ENCODE data around the gene HMCN1.

HMCN1 gene

GRCh38 chr1:186142159-186142558, 408.0 kb downstream of the HMCN1 start:
- no peak overlapping the region for H2AFZ ChIP-seq (ENCODE audit: low read depth, low read length)

DNA sequence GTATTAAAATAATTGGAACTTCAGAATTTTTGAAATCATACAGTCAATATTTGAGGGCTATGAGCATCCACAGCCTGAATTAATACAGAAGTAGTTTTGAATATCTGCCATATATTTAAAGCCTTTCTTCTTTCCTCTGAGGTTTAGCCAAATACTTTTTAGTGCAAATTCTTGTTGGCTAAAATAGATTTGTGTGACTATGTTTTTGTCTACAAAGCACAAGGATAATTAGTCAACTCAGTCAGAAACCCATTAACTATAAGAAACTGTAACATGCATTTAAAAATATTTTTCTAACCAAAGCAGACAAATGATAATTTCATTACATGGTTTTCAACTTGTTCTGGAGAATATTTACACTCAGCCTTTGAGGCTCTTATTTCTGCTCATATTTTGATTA, 408.7 kb downstream of the HMCN1 start:
- H3K4ac ChIP-seq (ENCODE audit: low read depth in 1 of 2, low read length in 2 of 2): no peak overlapping the region
- H2BK12ac ChIP-seq (ENCODE audit: low read length in 2 of 2): no peak overlapping the region
- no peak overlapping the region for H3K9ac ChIP-seq (ENCODE audit: low read length)
- no peak overlapping the region for H4K91ac ChIP-seq (ENCODE audit: low read length)
- H3K4me3 ChIP-seq (ENCODE audit: insufficient read depth in 1 of 2, low read depth in 1 of 2, low read length in 2 of 2): no peak overlapping the region
- H2AK5ac ChIP-seq (ENCODE audit: low read length, severe bottlenecking): no peak overlapping the region
- H3K36me3 ChIP-seq (ENCODE audit: control insufficient read depth in 1 of 2, insufficient read depth in 2 of 2, low read depth in 1 of 2, low read length in 2 of 2): peaks cover 16 to 86% of the 10 kb centered on the region in 2 experiments
- no peak for DNase-seq
- no peak overlapping the region for H2BK5ac ChIP-seq (ENCODE audit: low read depth, low read length, poor library complexity, severe bottlenecking)
- no peak overlapping the region for H3K18ac ChIP-seq (ENCODE audit: low read depth in 1 of 2, low read length in 2 of 2)
- no peak overlapping the region for H2BK120ac ChIP-seq (ENCODE audit: low read depth, low read length)
- H3K79me1 ChIP-seq (replicated peaks; ENCODE audit: low read length, poor library complexity, severe bottlenecking): no peaks in the 10 kb centered on the region
- no peak overlapping the region for H3K4me2 ChIP-seq (ENCODE audit: low read length, poor library complexity, severe bottlenecking)
- H3K27me3 ChIP-seq (ENCODE audit: control insufficient read depth in 1 of 2, insufficient read depth in 1 of 2, low read length in 2 of 2): no peaks in the 10 kb centered on the region
- H2BK15ac ChIP-seq (ENCODE audit: low read depth, poor library complexity, severe bottlenecking): no peak overlapping the region
- H3K4me1 ChIP-seq (ENCODE audit: control insufficient read depth, insufficient read depth, low read depth, low read length): no peaks in the 10 kb centered on the region
- no peak overlapping the region for H3K14ac ChIP-seq (ENCODE audit: low read length in 2 of 2)
- H3K9me3 ChIP-seq (ENCODE audit: control insufficient read depth, low read length): no peaks in the 10 kb centered on the region
- H3K23ac ChIP-seq (ENCODE audit: low read length in 2 of 2): no peak overlapping the region
- no peak overlapping the region for H3K27ac ChIP-seq (ENCODE audit: low read length, poor library complexity, severe bottlenecking)
- no peak overlapping the region for H4K8ac ChIP-seq (ENCODE audit: low read length)
- no peak overlapping the region for H2AFZ ChIP-seq (ENCODE audit: low read depth, low read length)

More at GRCh38 chr1:186142159-186142558, 408.0 kb downstream of the HMCN1 start:
- no peak overlapping the region for H2BK120ac ChIP-seq (ENCODE audit: low read depth, low read length)
- no peak overlapping the region for H2BK15ac ChIP-seq (ENCODE audit: low read depth, poor library complexity, severe bottlenecking)
- H3K4me1 ChIP-seq (ENCODE audit: control insufficient read depth, insufficient read depth, low read depth, low read length): no peaks in the 10 kb centered on the region
- H3K9ac ChIP-seq (ENCODE audit: low read length): no peak overlapping the region
- H3K79me1 ChIP-seq (replicated peaks; ENCODE audit: low read length, poor library complexity, severe bottlenecking): no peaks in the 10 kb centered on the region
- no peak overlapping the region for H3K23ac ChIP-seq (ENCODE audit: low read length in 2 of 2)
- WGBS: 100% methylated on average over 1 of the region's 1 CpG
- no peak overlapping the region for H3K4me2 ChIP-seq (ENCODE audit: low read length, poor library complexity, severe bottlenecking)
- no peaks in the 10 kb centered on the region for H3K27me3 ChIP-seq (ENCODE audit: control insufficient read depth in 1 of 2, insufficient read depth in 1 of 2, low read length in 2 of 2)
- no peak overlapping the region for H3K4me3 ChIP-seq (ENCODE audit: insufficient read depth in 1 of 2, low read depth in 1 of 2, low read length in 2 of 2)
- no peak overlapping the region for H3K14ac ChIP-seq (ENCODE audit: low read length in 2 of 2)
- no peak for DNase-seq
- no peak overlapping the region for H3K27ac ChIP-seq (ENCODE audit: low read length, poor library complexity, severe bottlenecking)
- H4K91ac ChIP-seq (ENCODE audit: low read length): no peak overlapping the region
- peaks cover 18 to 86% of the 10 kb centered on the region in 2 experiments for H3K36me3 ChIP-seq (ENCODE audit: control insufficient read depth in 1 of 2, insufficient read depth in 2 of 2, low read depth in 1 of 2, low read length in 2 of 2)
- H3K18ac ChIP-seq (ENCODE audit: low read depth in 1 of 2, low read length in 2 of 2): no peak overlapping the region
- no peak overlapping the region for H3K4ac ChIP-seq (ENCODE audit: low read depth in 1 of 2, low read length in 2 of 2)
- H2BK12ac ChIP-seq (ENCODE audit: low read length in 2 of 2): no peak overlapping the region
- H2AK5ac ChIP-seq (ENCODE audit: low read length, severe bottlenecking): no peak overlapping the region
- H3K9me3 ChIP-seq (ENCODE audit: control insufficient read depth, low read length): no peaks in the 10 kb centered on the region
- H2BK5ac ChIP-seq (ENCODE audit: low read depth, low read length, poor library complexity, severe bottlenecking): no peak overlapping the region
- H4K8ac ChIP-seq (ENCODE audit: low read length): no peak overlapping the region

GRCh38 chr1:186143481-186143880, 409.3 kb downstream of the HMCN1 start:
- no peak overlapping the region for H3K9ac ChIP-seq (ENCODE audit: low read length)
- no peak overlapping the region for H3K18ac ChIP-seq (ENCODE audit: low read depth in 1 of 2, low read length in 2 of 2)
- no peak overlapping the region for H3K4ac ChIP-seq (ENCODE audit: low read depth in 1 of 2, low read length in 2 of 2)
- no peak overlapping the region for H2BK5ac ChIP-seq (ENCODE audit: low read depth, low read length, poor library complexity, severe bottlenecking)
- no peaks in the 10 kb centered on the region for H3K9me3 ChIP-seq (ENCODE audit: control insufficient read depth, low read length)
- H3K36me3 ChIP-seq (ENCODE audit: control insufficient read depth in 1 of 2, insufficient read depth in 2 of 2, low read depth in 1 of 2, low read length in 2 of 2): peaks cover 16 to 86% of the 10 kb centered on the region in 2 experiments
- no peak overlapping the region for H2AK5ac ChIP-seq (ENCODE audit: low read length, severe bottlenecking)
- H4K8ac ChIP-seq (ENCODE audit: low read length): no peak overlapping the region
- no peaks in the 10 kb centered on the region for H3K4me1 ChIP-seq (ENCODE audit: control insufficient read depth, insufficient read depth, low read depth, low read length)
- no peaks in the 10 kb centered on the region for H3K27me3 ChIP-seq (ENCODE audit: control insufficient read depth in 1 of 2, insufficient read depth in 1 of 2, low read length in 2 of 2)
- no peak overlapping the region for H3K4me3 ChIP-seq (ENCODE audit: insufficient read depth in 1 of 2, low read depth in 1 of 2, low read length in 2 of 2)
- no peak overlapping the region for H3K14ac ChIP-seq (ENCODE audit: low read length in 2 of 2)
- H2BK120ac ChIP-seq (ENCODE audit: low read depth, low read length): no peak overlapping the region
- no peak overlapping the region for H3K4me2 ChIP-seq (ENCODE audit: low read length, poor library complexity, severe bottlenecking)
- peak; percentile 12 for DNase-seq
- no peaks in the 10 kb centered on the region for H3K79me1 ChIP-seq (replicated peaks; ENCODE audit: low read length, poor library complexity, severe bottlenecking)
- no peak overlapping the region for H2BK15ac ChIP-seq (ENCODE audit: low read depth, poor library complexity, severe bottlenecking)
- no peak overlapping the region for H3K27ac ChIP-seq (ENCODE audit: low read length, poor library complexity, severe bottlenecking)
- no peak overlapping the region for H2AFZ ChIP-seq (ENCODE audit: low read depth, low read length)
- no peak overlapping the region for H2BK12ac ChIP-seq (ENCODE audit: low read length in 2 of 2)
- no peak overlapping the region for H4K91ac ChIP-seq (ENCODE audit: low read length)
- no peak overlapping the region for H3K23ac ChIP-seq (ENCODE audit: low read length in 2 of 2)

DNA sequence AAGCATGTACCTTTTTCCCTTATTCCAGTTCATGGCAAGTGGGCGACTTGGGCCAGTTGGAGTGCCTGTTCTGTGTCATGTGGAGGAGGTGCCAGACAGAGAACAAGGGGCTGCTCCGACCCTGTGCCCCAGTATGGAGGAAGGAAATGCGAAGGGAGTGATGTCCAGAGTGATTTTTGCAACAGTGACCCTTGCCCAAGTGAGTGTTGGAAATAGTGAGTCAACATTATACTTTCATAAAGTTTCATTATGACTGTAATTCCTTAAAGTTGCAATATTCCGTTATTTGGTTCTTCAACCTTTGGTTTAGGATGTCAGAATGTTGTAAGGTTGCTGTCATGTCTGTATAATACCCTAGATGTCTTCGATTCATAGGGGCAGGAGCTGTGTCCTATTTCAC, 410.3 kb downstream of the HMCN1 start:
- DNase-seq: no peak
- no peak overlapping the region for H3K4ac ChIP-seq (ENCODE audit: low read depth in 1 of 2, low read length in 2 of 2)
- H3K4me3 ChIP-seq (ENCODE audit: insufficient read depth in 1 of 2, low read depth in 1 of 2, low read length in 2 of 2): no peak overlapping the region
- H3K18ac ChIP-seq (ENCODE audit: low read depth in 1 of 2, low read length in 2 of 2): no peak overlapping the region
- H3K79me1 ChIP-seq (replicated peaks; ENCODE audit: low read length, poor library complexity, severe bottlenecking): no peaks in the 10 kb centered on the region
- H2BK15ac ChIP-seq (ENCODE audit: low read depth, poor library complexity, severe bottlenecking): no peak overlapping the region
- no peaks in the 10 kb centered on the region for H3K4me1 ChIP-seq (ENCODE audit: control insufficient read depth, insufficient read depth, low read depth, low read length)
- no peak overlapping the region for H3K9ac ChIP-seq (ENCODE audit: low read length)
- no peak overlapping the region for H2BK12ac ChIP-seq (ENCODE audit: low read length in 2 of 2)
- H4K8ac ChIP-seq (ENCODE audit: low read length): no peak overlapping the region
- no peak overlapping the region for H2AK5ac ChIP-seq (ENCODE audit: low read length, severe bottlenecking)
- no peak overlapping the region for H3K27ac ChIP-seq (ENCODE audit: low read length, poor library complexity, severe bottlenecking)
- H3K23ac ChIP-seq (ENCODE audit: low read length in 2 of 2): no peak overlapping the region
- H4K91ac ChIP-seq (ENCODE audit: low read length): no peak overlapping the region
- H3K4me2 ChIP-seq (ENCODE audit: low read length, poor library complexity, severe bottlenecking): no peak overlapping the region
- H3K9me3 ChIP-seq (ENCODE audit: control insufficient read depth, low read length): no peaks in the 10 kb centered on the region
- peaks cover 16 to 92% of the 10 kb centered on the region in 2 experiments for H3K36me3 ChIP-seq (ENCODE audit: control insufficient read depth in 1 of 2, insufficient read depth in 2 of 2, low read depth in 1 of 2, low read length in 2 of 2)
- no peak overlapping the region for H2BK120ac ChIP-seq (ENCODE audit: low read depth, low read length)
- no peak overlapping the region for H3K14ac ChIP-seq (ENCODE audit: low read length in 2 of 2)
- no peak overlapping the region for H2AFZ ChIP-seq (ENCODE audit: low read depth, low read length)
- no peak overlapping the region for H2BK5ac ChIP-seq (ENCODE audit: low read depth, low read length, poor library complexity, severe bottlenecking)
- H3K27me3 ChIP-seq (ENCODE audit: control insufficient read depth in 1 of 2, insufficient read depth in 1 of 2, low read length in 2 of 2): no peaks in the 10 kb centered on the region
- 92% methylated on average over 4 of the region's 5 CpGs for WGBS
